Measurements from ENCODE around the gene CNTF. TPM values are rescaled to one million over a fixed set of nuclear protein-coding genes. Genes with fewer than 3 reads are reported as not detected.

The CNTF gene
- polyA plus RNA-seq, 1 of the 3 experiments (the other 2 are of a cell fraction) = 0.87 TPM

DNA sequence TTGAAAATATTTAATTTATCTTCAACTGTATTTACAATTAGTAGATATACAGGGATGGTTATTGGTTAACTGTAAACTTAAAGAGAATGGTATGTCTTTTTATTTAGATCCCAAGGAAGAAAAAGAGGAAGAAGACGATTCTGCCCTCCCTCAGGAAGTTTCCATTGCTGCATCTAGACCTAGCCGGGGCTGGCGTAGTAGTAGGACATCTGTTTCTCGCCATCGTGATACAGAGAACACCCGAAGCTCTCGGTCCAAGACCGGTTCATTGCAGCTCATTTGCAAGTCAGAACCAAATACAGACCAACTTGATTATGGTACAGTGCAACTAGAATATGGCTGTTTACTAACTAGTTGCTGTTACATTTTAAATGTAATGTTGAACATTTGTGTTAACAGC is 12.7 kb upstream of the CNTF start (continued):
- TF ChIP-seq RFX5 (IDR thresholded peaks at IDR 0.05; ENCODE audit: low read length) (no peak), MEF2A (IDR thresholded peaks at IDR 0.05; ENCODE audit: borderline replicate concordance, low read depth) (no peak), EZH2phosphoT487 (IDR thresholded peaks at IDR 0.05; ENCODE audit: borderline replicate concordance, low read depth) (no peak), TAF1 (IDR thresholded peaks at IDR 0.05; ENCODE audit: borderline replicate concordance, low read depth, low read length) (no peak)

DNA sequence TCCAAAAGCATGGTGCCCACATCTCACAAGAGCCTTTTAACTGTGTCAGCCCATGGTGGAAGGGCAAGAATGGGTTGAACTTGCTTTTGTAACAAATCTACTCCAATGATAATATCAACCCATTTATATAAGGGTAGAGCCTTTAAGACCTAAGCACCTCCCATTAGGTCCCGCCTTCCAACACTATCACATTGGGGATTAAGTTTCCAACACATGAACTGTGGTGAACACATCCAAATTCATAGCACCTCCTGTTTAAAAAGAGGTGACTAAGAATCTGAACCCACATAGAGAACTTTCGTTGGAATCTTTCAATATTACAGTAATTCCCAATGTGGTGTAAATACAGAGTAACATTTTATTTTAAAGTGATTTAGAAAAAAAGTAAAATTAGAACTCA is 9.2 kb upstream of the CNTF start:
- no peak overlapping the region for H3K9ac ChIP-seq
- H3F3A ChIP-seq (replicated peaks; ENCODE audit: insufficient read depth) = peaks cover 4% of the 10 kb centered on the region
- no peaks in the 10 kb centered on the region for H3K9me3 ChIP-seq
- peaks cover 80 to 87% of the 10 kb centered on the region in 2 experiments for H3K36me3 ChIP-seq (replicated peaks in 1 of 2; ENCODE audit: control insufficient read depth in 1 of 2, insufficient read depth in 2 of 2, low read length in 1 of 2)
- no peak overlapping the region for H3K27ac ChIP-seq (ENCODE audit: low read depth in 2 of 2, low read length in 1 of 2)
- ChIA-PET POLR2A (no interaction called here), CTCF (interaction anchor here (1.0 kb wide), 1 partner anchor 8 kb away, joined by 3 read pairs; no protein-coding TSS in a partner anchor)
- H3K27me3 ChIP-seq (ENCODE audit: insufficient read depth) = no peaks in the 10 kb centered on the region
- 97% methylated on average over 2 of the region's 2 CpGs for WGBS (ENCODE audit: low lambda C conversion rate)
- H3K4me3 ChIP-seq (ENCODE audit: low read depth in 2 of 2, low read length in 1 of 2) = no peak overlapping the region
- TF ChIP-seq RAD21 (IDR thresholded peaks at IDR 0.05; ENCODE audit: low read length) (no peak), FOXJ3 (CRISPR knock-in tag; IDR thresholded peaks at IDR 0.05) (no peak), TEAD4 (IDR thresholded peaks at IDR 0.05; ENCODE audit: borderline replicate concordance, insufficient read depth) (no peak), CHD2 (IDR thresholded peaks at IDR 0.05; ENCODE audit: low read length, partially characterized antibody) (no peak), PBX3 (IDR thresholded peaks at IDR 0.05) (no peak), SMC3 (IDR thresholded peaks at IDR 0.05; ENCODE audit: low read depth, low read length) (no peak), RFX5 (IDR thresholded peaks at IDR 0.05; ENCODE audit: low read length) (no peak), CTCF (IDR thresholded peaks at IDR 0.05) (no peak), GABPA (IDR thresholded peaks at IDR 0.05; ENCODE audit: low read depth) (no peak), MEF2A (IDR thresholded peaks at IDR 0.05; ENCODE audit: borderline replicate concordance, low read depth) (no peak), TCF12 (IDR thresholded peaks at IDR 0.05) (no peak), NRF1 (IDR thresholded peaks at IDR 0.05; ENCODE audit: low read depth, low read length) (no peak), GATA2 (CRISPR knock-in tag; IDR thresholded peaks at IDR 0.05) (no peak), ELF1 (IDR thresholded peaks at IDR 0.05) (no peak), EZH2phosphoT487 (IDR thresholded peaks at IDR 0.05; ENCODE audit: borderline replicate concordance, low read depth) (no peak), POLR2AphosphoS5 (IDR thresholded peaks at IDR 0.05; ENCODE audit: low read depth, low read length) (no peak), RCOR1 (IDR thresholded peaks at IDR 0.05; ENCODE audit: low read length) (no peak)
- TF ChIP-seq, protein P1, sequence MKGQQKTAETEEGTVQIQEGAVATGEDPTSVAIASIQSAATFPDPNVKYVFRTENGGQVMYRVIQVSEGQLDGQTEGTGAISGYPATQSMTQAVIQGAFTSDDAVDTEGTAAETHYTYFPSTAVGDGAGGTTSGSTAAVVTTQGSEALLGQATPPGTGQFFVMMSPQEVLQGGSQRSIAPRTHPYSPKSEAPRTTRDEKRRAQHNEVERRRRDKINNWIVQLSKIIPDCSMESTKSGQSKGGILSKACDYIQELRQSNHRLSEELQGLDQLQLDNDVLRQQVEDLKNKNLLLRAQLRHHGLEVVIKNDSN (IDR thresholded peaks at IDR 0.05; ENCODE audit: borderline replicate concordance, low read depth) = no peak
- TF ChIP-seq, protein P2, sequence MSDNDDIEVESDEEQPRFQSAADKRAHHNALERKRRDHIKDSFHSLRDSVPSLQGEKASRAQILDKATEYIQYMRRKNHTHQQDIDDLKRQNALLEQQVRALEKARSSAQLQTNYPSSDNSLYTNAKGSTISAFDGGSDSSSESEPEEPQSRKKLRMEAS (IDR thresholded peaks at IDR 0.05; ENCODE audit: low read depth) = no peak
- no peak for DNase-seq
- 0 out of 2 replicates have a peak, but pooled peaks cover 6% of the 10 kb centered on the region for H4K20me1 ChIP-seq (ENCODE audit: insufficient read depth)
- no peak overlapping the region for H2AFZ ChIP-seq (ENCODE audit: low read depth)
- no peaks in the 10 kb centered on the region; a peak in 1 of 4 replicates for H3K4me1 ChIP-seq (ENCODE audit: control insufficient read depth in 1 of 2, insufficient read depth in 2 of 2, low read depth in 1 of 2, low read length in 1 of 2)
- no peak overlapping the region for H3K4me2 ChIP-seq
- H3K79me2 ChIP-seq (ENCODE audit: insufficient read depth) = peaks cover 30% of the 10 kb centered on the region
- no peaks in the 10 kb centered on the region for H3K9me2 ChIP-seq

Measured in SK-N-SH (cell line).